ENCODE data around the gene MELK.
"Not testable (repeated sequence)": the region's sequence is repeated elsewhere in the genome, so short reads cannot be mapped to it uniquely, and the experiment has no call there.

The MELK gene

DNA sequence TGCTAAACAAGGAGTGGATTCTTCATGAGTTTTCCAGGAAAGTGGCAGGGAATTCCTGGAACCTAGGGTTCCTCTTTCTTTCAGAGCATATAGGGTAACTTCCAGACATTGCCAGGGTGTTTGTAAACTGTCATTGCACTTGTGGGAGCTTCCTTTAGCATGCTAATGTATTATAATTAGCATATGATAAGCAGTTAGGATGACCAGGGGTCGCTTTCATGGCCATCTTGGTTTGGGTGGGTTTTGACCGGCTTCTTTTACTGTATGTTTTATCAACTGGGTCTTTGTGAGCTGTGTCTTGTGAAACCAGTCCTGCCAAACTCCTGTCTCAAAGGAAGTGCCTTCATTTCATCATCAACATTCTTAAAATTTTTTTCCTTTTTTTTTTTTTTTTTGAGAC is 11.9 kb upstream of the MELK start:
- Histone ChIP-seq H3K4me1 (ENCODE audit: control insufficient read depth, low read length) (no peaks in the 10 kb centered on the region), H3K79me2 (ENCODE audit: control insufficient read depth, low read length) (no peaks in the 10 kb centered on the region), H3K4me2 (ENCODE audit: low read length) (no peak overlapping the region), H3K27ac (ENCODE audit: low read depth, low read length) (no peak overlapping the region), H3K4me3 (ENCODE audit: low read length) (no peak overlapping the region), H3K9me3 (ENCODE audit: control insufficient read depth, insufficient read depth, low read length) (no peaks in the 10 kb centered on the region), H4K20me1 (ENCODE audit: control insufficient read depth, insufficient read depth, low read depth, low read length) (no peaks in the 10 kb centered on the region), H3K9me2 (replicated peaks; ENCODE audit: control insufficient read depth, low read length) (no peaks in the 10 kb centered on the region), H3K36me3 (ENCODE audit: control insufficient read depth, low read length) (no peaks in the 10 kb centered on the region), H3F3A (ENCODE audit: control insufficient read depth, insufficient read depth) (no peaks in the 10 kb centered on the region), H3K27me3 (ENCODE audit: control insufficient read depth, low read length) (no peaks in the 10 kb centered on the region)
- TF ChIP-seq, protein P1, sequence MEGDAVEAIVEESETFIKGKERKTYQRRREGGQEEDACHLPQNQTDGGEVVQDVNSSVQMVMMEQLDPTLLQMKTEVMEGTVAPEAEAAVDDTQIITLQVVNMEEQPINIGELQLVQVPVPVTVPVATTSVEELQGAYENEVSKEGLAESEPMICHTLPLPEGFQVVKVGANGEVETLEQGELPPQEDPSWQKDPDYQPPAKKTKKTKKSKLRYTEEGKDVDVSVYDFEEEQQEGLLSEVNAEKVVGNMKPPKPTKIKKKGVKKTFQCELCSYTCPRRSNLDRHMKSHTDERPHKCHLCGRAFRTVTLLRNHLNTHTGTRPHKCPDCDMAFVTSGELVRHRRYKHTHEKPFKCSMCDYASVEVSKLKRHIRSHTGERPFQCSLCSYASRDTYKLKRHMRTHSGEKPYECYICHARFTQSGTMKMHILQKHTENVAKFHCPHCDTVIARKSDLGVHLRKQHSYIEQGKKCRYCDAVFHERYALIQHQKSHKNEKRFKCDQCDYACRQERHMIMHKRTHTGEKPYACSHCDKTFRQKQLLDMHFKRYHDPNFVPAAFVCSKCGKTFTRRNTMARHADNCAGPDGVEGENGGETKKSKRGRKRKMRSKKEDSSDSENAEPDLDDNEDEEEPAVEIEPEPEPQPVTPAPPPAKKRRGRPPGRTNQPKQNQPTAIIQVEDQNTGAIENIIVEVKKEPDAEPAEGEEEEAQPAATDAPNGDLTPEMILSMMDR (IDR thresholded peaks at IDR 0.05; ENCODE audit: low read depth, low read length, poor library complexity, severe bottlenecking), result no peak
- no peak for TF ChIP-seq EZH2phosphoT487 (IDR thresholded peaks at IDR 0.05; ENCODE audit: borderline replicate concordance, low read length)

DNA sequence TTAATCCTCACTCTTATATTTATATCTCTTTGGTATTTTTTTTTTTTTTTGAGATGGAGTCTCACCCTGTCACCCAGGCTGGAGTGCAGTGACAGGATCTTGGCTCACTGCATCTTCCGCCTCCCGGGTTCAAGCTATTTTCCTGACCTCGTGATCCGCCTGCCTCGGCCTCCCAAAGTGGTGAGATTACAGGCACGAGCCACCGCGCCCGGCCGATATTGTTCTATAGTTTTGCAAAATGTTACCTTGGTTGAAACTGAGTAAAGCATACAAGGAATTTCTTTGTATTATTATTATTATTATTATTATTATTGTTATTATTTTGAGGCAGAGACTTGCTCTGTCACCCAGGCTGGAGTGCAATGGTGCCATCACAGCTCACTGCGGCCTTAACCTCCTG is 9.9 kb upstream of the MELK start:
- H3F3A ChIP-seq (ENCODE audit: control insufficient read depth, insufficient read depth); H4K20me1 ChIP-seq (ENCODE audit: control insufficient read depth, insufficient read depth, low read depth, low read length); H3K27ac ChIP-seq (ENCODE audit: low read depth, low read length); H3K4me3 ChIP-seq (ENCODE audit: low read length); H3K9me3 ChIP-seq (ENCODE audit: control insufficient read depth, insufficient read depth, low read length); H3K4me1 ChIP-seq (ENCODE audit: control insufficient read depth, low read length); H3K27me3 ChIP-seq (ENCODE audit: control insufficient read depth, low read length); H3K79me2 ChIP-seq (ENCODE audit: control insufficient read depth, low read length); H3K4me2 ChIP-seq (ENCODE audit: low read length); H3K9me2 ChIP-seq (replicated peaks; ENCODE audit: control insufficient read depth, low read length); H3K36me3 ChIP-seq (ENCODE audit: control insufficient read depth, low read length): not testable (repeated sequence)

DNA sequence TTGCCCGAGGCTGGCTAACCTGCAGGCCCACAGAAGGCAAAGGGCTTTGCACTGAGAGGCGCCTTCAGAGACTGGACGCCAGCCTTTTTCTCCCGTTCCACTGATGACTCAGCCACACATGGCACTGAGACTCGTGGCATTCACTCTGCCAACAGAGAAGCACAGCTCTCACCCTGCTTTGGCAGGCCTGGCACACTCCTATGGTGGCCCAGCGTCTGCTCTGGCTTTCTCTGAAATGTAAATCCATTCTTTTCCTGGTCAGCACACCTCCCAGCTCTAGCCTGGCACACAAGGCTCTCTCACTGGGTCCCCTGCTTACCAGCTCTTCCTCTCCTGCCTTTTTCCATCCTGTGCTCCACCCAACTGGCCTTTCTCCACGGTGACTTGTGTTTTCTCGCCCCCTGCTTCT is 5.9 kb upstream of the MELK start:
- Histone ChIP-seq H3F3A (ENCODE audit: control insufficient read depth, insufficient read depth) (0 out of 2 replicates have a peak, but pooled peaks cover 3% of the 10 kb centered on the region), H3K79me2 (ENCODE audit: control insufficient read depth, low read length) (no peaks in the 10 kb centered on the region), H3K4me2 (ENCODE audit: low read length) (no peak overlapping the region), H3K9me3 (ENCODE audit: control insufficient read depth, insufficient read depth, low read length) (no peaks in the 10 kb centered on the region), H3K36me3 (ENCODE audit: control insufficient read depth, low read length) (no peaks in the 10 kb centered on the region), H3K4me3 (ENCODE audit: low read length) (no peak overlapping the region), H4K20me1 (ENCODE audit: control insufficient read depth, insufficient read depth, low read depth, low read length) (no peaks in the 10 kb centered on the region), H3K27me3 (ENCODE audit: control insufficient read depth, low read length) (no peaks in the 10 kb centered on the region), H3K27ac (ENCODE audit: low read depth, low read length) (no peak overlapping the region), H3K9me2 (replicated peaks; ENCODE audit: control insufficient read depth, low read length) (no peaks in the 10 kb centered on the region), H3K4me1 (ENCODE audit: control insufficient read depth, low read length) (peaks cover 7% of the 10 kb centered on the region)
- TF ChIP-seq, protein P1 (IDR thresholded peaks at IDR 0.05; ENCODE audit: low read depth, low read length, poor library complexity, severe bottlenecking), result no peak
- TF ChIP-seq EZH2phosphoT487 (IDR thresholded peaks at IDR 0.05; ENCODE audit: borderline replicate concordance, low read length), result no peak

DNA sequence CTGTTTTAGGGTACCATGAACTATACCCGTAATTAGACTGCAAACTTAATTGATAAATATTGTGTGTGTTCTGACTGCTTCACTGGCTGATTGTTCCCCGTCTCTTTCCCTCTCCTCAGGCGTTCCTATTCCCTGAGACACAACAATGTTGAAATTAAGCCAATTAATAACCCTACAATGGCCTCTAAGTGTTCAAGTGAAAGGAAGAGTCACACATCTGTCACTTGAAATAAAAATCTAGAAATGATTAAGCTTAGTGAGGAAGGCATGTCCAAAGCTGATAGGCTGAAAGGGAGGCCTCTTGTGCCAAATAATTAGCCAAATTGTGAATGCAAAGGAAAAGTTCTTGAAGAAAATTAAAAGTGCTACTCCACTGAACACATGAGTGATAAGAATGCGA is 4.0 kb upstream of the MELK start:
- not testable (repeated sequence) for H3K27ac ChIP-seq (ENCODE audit: low read depth, low read length); H3K36me3 ChIP-seq (ENCODE audit: control insufficient read depth, low read length)
- peaks cover 15% of the 10 kb centered on the region for H3K79me2 ChIP-seq (ENCODE audit: control insufficient read depth, low read length)

More for the DNA sequence above, 4.0 kb upstream of the MELK start:
- not testable (repeated sequence) for H4K20me1 ChIP-seq (ENCODE audit: control insufficient read depth, insufficient read depth, low read depth, low read length); H3K9me3 ChIP-seq (ENCODE audit: control insufficient read depth, insufficient read depth, low read length); H3K27me3 ChIP-seq (ENCODE audit: control insufficient read depth, low read length); H3K9me2 ChIP-seq (replicated peaks; ENCODE audit: control insufficient read depth, low read length); H3K4me3 ChIP-seq (ENCODE audit: low read length); H3K4me2 ChIP-seq (ENCODE audit: low read length); H3F3A ChIP-seq (ENCODE audit: control insufficient read depth, insufficient read depth)
- peaks cover 15% of the 10 kb centered on the region for H3K4me1 ChIP-seq (ENCODE audit: control insufficient read depth, low read length)

Data from DOHH2 (cell line).